Upper lobe of left lung (tissue), 6 donors: ENCODE results near the gene C14orf93. TPM values are rescaled to one million over a fixed set of nuclear protein-coding genes. Genes with fewer than 3 reads are reported as not detected.
"Not testable (repeated sequence)": the region's sequence is repeated elsewhere in the genome, so short reads cannot be mapped to it uniquely, and the experiment has no call there.

Experiments used
- ATAC-seq, 2 donors: fragments of 200-7000 bp; cut with Tn5 transposase; one replicate each; pipeline ENCODE4 v1.9.1; 2022; ENCODE audit warnings: mild to moderate bottlenecking in 2 of 2, moderate library complexity in 2 of 2; ENCODE audit not compliant: low FRiP score in 2 of 2
- DNase-seq, 2 donors: peaks; one replicate each; pipeline ENCODE4 v3.0.0-alpha.2; 2019 to 2020
- H3K27ac ChIP-seq, 4 donors: fragments of 200-600 bp; sonication (generic); one replicate each; pipeline ENCODE4 v1.5.1; 2016 to 2019
- H3K27me3 ChIP-seq, 4 donors: fragments of 200-600 bp; sonication (generic); one replicate each; pipeline ENCODE4 v1.5.1; 2017 to 2019
- H3K36me3 ChIP-seq, 4 donors: fragments of 200-600 bp; sonication (generic); one replicate each; pipeline ENCODE4 v1.5.1; 2016 to 2019
- H3K4me1 ChIP-seq, 4 donors: fragments of 200-600 bp; sonication (generic); one replicate each; pipeline ENCODE4 v1.5.1; 2018 to 2019
- H3K4me3 ChIP-seq, 4 donors: fragments of 200-600 bp; sonication (generic); one replicate each; pipeline ENCODE4 v1.5.1; 2017 to 2019; ENCODE audit warnings: mild to moderate bottlenecking in 2 of 4, moderate library complexity in 1 of 4
- H3K9me3 ChIP-seq, 4 donors: fragments of 200-600 bp; sonication (generic); one replicate each; pipeline ENCODE4 v1.5.1; 2018 to 2019
- EP300 ChIP-seq, 4 donors: sonication (generic); formaldehyde crosslinking; IDR thresholded peaks; one replicate each; pipeline ENCODE4 v1.5.1; 2017; ENCODE audit warnings: antibody characterized with exemption in 4 of 4, control low read depth in 2 of 4
- POLR2A ChIP-seq, 4 donors: fragments of 450-650 bp; IDR thresholded peaks; one replicate each; pipeline ENCODE4 v1.5.1; 2016 to 2017; ENCODE audit warnings: antibody characterized with exemption in 4 of 4, mild to moderate bottlenecking in 2 of 4
- POLR2AphosphoS5 ChIP-seq, 2 donors: sonication (generic); formaldehyde crosslinking; IDR thresholded peaks; one replicate each; pipeline ENCODE4 v1.5.1; 2017; ENCODE audit warnings: antibody characterized with exemption in 2 of 2
- whole genome bisulfite sequencing, 2 donors: methylation state at CpG; one replicate each; pipeline ENCODE4 v1.1.5; 2017 to 2018; 5-methylcytosine and 5-hydroxymethylcytosine counted together
- total RNA-seq, 6 donors: library from RNA; depleted of rRNA in 4 of 6; stranded (reverse); fragments of >200 nt in 4 of 6; gene quantifications; one replicate each; pipeline versions ENCODE4 v1.1.0 to v1.2.1, GENCODE V29; 2016 to 2021
- TF ChIP-seq, protein P1 (sequence below), 6 experiments: fragments of 450-650 bp in 4 of 6; fragments of 200-600 bp in 2 of 6; sonication (generic) in 2 of 6; IDR thresholded peaks; one replicate each; pipeline ENCODE4 v1.5.1; 2016 to 2019; ENCODE audit warnings: antibody characterized with exemption in 6 of 6
- donor health status: DM: no; HTN: no; CAD: no; lungs with moderate emphysema.
- donor health status: DM: no; HTN: yes; CAD: no; lungs with severe emphysema.

Gene C14orf93
- total RNA-seq, 6 donors from 2014 or later, result 7.1 to 12.9 (median 11.4) TPM

DNA sequence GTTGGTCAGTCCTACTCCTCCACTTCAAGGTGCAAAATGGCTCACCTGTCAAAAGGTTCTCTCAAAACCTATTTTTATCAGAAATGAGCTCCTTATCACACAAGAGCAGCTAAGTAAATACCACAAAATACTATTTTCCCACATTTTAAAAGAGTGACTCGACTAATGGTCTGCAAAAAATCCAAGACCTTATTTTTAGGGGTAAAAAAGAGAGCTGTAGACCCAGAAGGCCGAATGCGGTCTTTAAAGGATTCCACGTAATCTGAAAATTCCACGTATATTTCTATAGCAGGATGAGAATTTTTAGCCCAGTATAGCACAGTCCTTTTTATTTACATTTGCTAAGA is 3.8 kb downstream of the C14orf93 start:
- ATAC-seq, result no peak
- H3K27ac ChIP-seq, result peak overlapping the region; percentile 88 to 96 (median 94)

DNA sequence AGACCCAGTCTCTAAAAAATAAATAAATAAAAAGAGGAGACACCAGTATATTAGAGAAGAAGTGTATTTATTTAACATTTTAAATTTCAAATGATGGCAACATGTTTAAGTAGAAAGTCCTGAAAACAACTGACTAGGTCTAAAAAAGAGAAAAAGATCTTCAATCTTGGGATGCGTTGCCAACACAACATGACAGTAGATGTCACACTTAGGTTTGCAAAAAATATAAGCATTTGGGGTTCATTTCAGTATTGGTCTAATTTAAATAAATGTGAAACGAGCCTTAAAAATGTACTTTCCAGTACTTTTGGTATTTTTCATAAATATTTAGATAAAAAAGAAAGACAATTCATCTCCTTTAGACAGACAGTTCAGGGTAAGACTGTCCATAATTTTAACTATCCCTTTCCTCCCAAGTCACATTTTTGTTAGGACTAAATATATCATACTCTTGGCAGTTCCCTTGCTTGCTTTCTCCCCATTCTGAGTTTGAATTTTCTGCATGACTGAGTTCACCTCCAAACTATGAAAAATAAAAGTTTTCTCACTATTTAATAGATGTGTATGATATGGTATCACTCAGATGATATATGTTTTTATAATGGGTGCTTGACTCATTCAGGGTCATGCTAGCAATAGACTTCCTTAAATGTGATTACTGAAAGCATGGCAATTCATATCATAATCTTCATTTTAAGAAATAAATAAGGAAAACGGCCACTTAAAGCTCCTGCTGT is 4.3 kb downstream of the C14orf93 start:
- ATAC-seq, result no peak
- Histone ChIP-seq H3K27me3 (no peaks in the 10 kb centered on the region), H3K4me3 (peak overlapping the region in 1 of 4 donors; percentile 72), H3K9me3 (no peaks in the 10 kb centered on the region), H3K27ac (peak overlapping the region; percentile 88 to 96 (median 94)), H3K36me3 (no peaks in the 10 kb centered on the region), H3K4me1 (peaks cover 13 to 32% (median 16%) of the 10 kb centered on the region in 4 donors)
- TF ChIP-seq POLR2A (IDR thresholded peaks at IDR 0.05) (no peak), EP300 (IDR thresholded peaks at IDR 0.05) (no peak), POLR2AphosphoS5 (IDR thresholded peaks at IDR 0.05) (no peak)
- TF ChIP-seq, protein P1, sequence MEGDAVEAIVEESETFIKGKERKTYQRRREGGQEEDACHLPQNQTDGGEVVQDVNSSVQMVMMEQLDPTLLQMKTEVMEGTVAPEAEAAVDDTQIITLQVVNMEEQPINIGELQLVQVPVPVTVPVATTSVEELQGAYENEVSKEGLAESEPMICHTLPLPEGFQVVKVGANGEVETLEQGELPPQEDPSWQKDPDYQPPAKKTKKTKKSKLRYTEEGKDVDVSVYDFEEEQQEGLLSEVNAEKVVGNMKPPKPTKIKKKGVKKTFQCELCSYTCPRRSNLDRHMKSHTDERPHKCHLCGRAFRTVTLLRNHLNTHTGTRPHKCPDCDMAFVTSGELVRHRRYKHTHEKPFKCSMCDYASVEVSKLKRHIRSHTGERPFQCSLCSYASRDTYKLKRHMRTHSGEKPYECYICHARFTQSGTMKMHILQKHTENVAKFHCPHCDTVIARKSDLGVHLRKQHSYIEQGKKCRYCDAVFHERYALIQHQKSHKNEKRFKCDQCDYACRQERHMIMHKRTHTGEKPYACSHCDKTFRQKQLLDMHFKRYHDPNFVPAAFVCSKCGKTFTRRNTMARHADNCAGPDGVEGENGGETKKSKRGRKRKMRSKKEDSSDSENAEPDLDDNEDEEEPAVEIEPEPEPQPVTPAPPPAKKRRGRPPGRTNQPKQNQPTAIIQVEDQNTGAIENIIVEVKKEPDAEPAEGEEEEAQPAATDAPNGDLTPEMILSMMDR (IDR thresholded peaks at IDR 0.05), result no peak
- WGBS, 2 donors, result 72 to 74% methylated on average over 3 of the region's 3 CpGs
- no peak for DNase-seq

More for the DNA sequence above, 3.8 kb downstream of the C14orf93 start:
- Histone ChIP-seq H3K27me3 (no peaks in the 10 kb centered on the region), H3K9me3 (no peaks in the 10 kb centered on the region), H3K4me3 (peak overlapping the region; percentile 52 to 72 (median 64)), H3K36me3 (no peaks in the 10 kb centered on the region), H3K4me1 (peaks cover 13 to 33% (median 16%) of the 10 kb centered on the region in 4 donors)
- no peak for DNase-seq
- TF ChIP-seq EP300 (IDR thresholded peaks at IDR 0.05) (no peak), POLR2A (IDR thresholded peaks at IDR 0.05) (no peak), POLR2AphosphoS5 (IDR thresholded peaks at IDR 0.05) (no peak)
- TF ChIP-seq, protein P1 (IDR thresholded peaks at IDR 0.05), result no peak
- WGBS, 2 donors, result 39 to 42% methylated on average over 5 of the region's 5 CpGs

DNA sequence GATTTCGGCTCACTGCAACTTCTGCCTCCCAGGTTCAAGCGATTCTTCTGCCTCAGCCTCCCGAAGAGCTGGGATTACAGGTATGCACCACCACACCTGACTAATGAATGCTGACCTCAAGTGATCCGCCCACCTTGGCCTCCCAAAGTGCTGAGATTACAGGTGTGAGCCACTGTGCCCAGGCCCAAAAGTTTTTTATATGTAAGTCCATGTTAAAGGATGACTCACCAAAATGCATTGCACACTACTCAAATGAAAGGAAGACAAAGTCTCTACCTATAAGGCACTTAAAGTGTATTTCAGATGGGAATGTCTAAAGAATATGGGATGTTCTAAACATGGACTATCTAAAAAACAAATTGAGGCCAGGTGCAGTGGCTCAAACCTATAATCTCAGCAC is 5.7 kb downstream of the C14orf93 start:
- not testable (repeated sequence) for ATAC-seq, DNase-seq, H3K4me3 ChIP-seq, H3K9me3 ChIP-seq, H3K27me3 ChIP-seq, H3K27ac ChIP-seq, H3K36me3 ChIP-seq
- H3K4me1 ChIP-seq, result peaks cover 13 to 24% (median 16%) of the 10 kb centered on the region in 4 donors
- WGBS, 2 donors, result 95% methylated on average over 4 of the region's 4 CpGs

DNA sequence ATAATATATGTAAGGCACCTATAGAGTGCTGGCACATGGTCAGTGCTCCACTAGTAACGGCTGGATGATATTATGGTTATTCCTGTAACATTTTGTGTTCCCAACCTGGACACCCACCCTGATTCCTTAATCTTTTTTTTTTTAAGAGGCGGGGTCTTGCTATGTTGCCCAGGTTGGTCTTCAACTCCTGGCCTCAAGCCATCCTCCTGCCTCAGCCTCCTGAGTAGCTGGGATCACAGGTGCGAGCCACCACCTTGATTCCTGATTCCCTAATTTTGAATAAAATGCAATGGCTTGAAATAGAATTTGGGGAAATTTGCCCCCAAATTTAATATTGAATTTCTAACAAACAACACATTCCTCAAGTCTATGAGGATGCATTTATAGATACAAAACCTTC is 7.4 kb downstream of the C14orf93 start:
- no peak for ATAC-seq

DNA sequence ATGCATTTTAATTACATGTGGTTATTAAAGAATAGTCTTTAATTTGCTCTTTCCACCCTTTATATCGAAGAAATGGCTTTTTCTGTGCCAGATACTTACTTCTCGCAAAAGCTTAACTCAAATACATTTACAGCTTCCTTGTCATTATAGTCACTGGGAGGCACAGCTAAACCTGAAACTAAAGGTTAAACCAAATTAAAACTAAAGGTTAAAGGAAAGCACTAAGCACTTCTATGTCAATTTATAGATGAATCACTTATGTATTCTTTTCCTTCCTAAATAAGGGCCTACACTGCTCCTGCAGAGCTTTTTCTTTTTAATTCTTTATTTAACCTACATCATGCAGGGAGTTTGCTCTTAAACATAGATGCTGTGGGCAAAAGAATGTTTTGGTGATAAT is 9.1 kb downstream of the C14orf93 start:
- WGBS, 2 donors, result 93 to 100% methylated on average over 2 of the region's 2 CpGs
- no peak overlapping the region for H3K27ac ChIP-seq
- no peaks in the 10 kb centered on the region for H3K27me3 ChIP-seq
- no peaks in the 10 kb centered on the region for H3K9me3 ChIP-seq
- TF ChIP-seq EP300 (IDR thresholded peaks at IDR 0.05) (no peak), POLR2AphosphoS5 (IDR thresholded peaks at IDR 0.05) (no peak), POLR2A (IDR thresholded peaks at IDR 0.05) (no peak)
- TF ChIP-seq, protein P1 (IDR thresholded peaks at IDR 0.05), result no peak
- no peak overlapping the region for H3K4me3 ChIP-seq
- DNase-seq, result no peak
- peaks cover 0 to 12% (median 2%) of the 10 kb centered on the region in 4 donors for H3K36me3 ChIP-seq
- ATAC-seq, result no peak
- H3K4me1 ChIP-seq, result peaks cover under 1 to 8% (median 3%) of the 10 kb centered on the region in 4 donors

More for the DNA sequence above, 7.4 kb downstream of the C14orf93 start:
- peaks cover 10 to 14% (median 11%) of the 10 kb centered on the region in 4 donors for H3K4me1 ChIP-seq
- TF ChIP-seq EP300 (IDR thresholded peaks at IDR 0.05), result no peak
- TF ChIP-seq, protein P1 (IDR thresholded peaks at IDR 0.05), result no peak
- TF ChIP-seq POLR2AphosphoS5 (IDR thresholded peaks at IDR 0.05), result no peak
- TF ChIP-seq POLR2A (IDR thresholded peaks at IDR 0.05), result no peak
- H3K27me3 ChIP-seq, result no peaks in the 10 kb centered on the region
- no peak overlapping the region for H3K4me3 ChIP-seq
- no peak overlapping the region for H3K27ac ChIP-seq
- H3K9me3 ChIP-seq, result no peaks in the 10 kb centered on the region
- DNase-seq, result no peak
- peaks cover 0 to 12% (median 2%) of the 10 kb centered on the region in 4 donors for H3K36me3 ChIP-seq
- 95 to 98% methylated on average over 3 of the region's 3 CpGs for WGBS, 2 donors
